GM12874 (cell line): Measurements from ENCODE around the gene TMPRSS9.

Experiments
- TF ChIP-seq, protein P1 (sequence below): IDR thresholded peaks from 2 replicates; pipeline ENCODE4 v1.5.1; 2011; ENCODE audit warnings: low read depth, mild to moderate bottlenecking, control low read depth, low read length, moderate library complexity; ENCODE audit not compliant: insufficient read depth

The TMPRSS9 gene

DNA sequence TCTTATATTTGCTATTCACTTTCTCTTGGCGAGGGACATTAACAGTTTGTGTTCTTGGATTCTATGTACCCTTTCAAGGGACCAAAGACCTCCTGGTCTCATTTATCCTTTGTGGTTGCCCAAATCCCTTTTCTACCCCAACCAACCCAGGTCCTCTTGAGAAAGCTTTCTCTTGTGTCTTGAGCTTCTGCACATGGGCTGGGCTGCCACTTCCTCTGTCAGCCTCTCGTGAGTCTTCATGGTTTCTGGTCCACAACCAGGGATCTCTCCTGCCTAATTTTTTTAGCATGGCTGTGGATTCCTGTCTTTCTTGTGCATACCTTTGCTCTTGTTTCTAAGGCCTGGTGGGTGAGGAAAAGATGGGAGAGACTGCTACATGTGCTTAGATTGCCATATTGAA lies 52.4 kb downstream of the TMPRSS9 start:
- TF ChIP-seq, protein P1, sequence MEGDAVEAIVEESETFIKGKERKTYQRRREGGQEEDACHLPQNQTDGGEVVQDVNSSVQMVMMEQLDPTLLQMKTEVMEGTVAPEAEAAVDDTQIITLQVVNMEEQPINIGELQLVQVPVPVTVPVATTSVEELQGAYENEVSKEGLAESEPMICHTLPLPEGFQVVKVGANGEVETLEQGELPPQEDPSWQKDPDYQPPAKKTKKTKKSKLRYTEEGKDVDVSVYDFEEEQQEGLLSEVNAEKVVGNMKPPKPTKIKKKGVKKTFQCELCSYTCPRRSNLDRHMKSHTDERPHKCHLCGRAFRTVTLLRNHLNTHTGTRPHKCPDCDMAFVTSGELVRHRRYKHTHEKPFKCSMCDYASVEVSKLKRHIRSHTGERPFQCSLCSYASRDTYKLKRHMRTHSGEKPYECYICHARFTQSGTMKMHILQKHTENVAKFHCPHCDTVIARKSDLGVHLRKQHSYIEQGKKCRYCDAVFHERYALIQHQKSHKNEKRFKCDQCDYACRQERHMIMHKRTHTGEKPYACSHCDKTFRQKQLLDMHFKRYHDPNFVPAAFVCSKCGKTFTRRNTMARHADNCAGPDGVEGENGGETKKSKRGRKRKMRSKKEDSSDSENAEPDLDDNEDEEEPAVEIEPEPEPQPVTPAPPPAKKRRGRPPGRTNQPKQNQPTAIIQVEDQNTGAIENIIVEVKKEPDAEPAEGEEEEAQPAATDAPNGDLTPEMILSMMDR, result no peak

DNA sequence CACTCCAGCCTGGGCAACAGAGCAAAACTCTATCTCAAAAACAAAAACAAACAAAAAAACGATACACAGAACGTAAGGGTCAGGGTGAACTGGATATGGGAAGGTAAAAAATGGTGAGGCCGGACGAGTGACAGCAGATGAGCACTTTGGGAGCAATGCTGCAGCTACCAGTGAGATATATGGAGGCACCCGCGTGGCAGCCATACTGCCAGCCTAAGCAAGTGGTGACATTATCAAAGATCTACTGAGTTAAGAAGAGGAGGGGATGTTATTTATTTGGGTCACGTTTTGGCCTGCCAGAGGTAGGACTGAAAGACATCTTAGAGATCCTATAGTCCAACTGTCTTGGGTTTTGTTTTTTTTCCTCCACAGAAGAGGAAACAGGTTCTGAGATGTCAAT lies 53.1 kb downstream of the TMPRSS9 start:
- TF ChIP-seq, protein P1, result no peak

DNA sequence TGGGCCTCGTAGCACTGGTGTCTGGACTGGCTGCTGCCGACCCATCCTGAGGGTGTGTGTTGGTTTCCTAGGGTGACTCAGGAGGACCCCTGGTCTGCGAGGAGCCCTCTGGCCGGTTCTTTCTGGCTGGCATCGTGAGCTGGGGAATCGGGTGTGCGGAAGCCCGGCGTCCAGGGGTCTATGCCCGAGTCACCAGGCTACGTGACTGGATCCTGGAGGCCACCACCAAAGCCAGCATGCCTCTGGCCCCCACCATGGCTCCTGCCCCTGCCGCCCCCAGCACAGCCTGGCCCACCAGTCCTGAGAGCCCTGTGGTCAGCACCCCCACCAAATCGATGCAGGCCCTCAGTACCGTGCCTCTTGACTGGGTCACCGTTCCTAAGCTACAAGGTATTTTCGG lies 53.6 kb downstream of the TMPRSS9 start:
- TF ChIP-seq, protein P1, result no peak

DNA sequence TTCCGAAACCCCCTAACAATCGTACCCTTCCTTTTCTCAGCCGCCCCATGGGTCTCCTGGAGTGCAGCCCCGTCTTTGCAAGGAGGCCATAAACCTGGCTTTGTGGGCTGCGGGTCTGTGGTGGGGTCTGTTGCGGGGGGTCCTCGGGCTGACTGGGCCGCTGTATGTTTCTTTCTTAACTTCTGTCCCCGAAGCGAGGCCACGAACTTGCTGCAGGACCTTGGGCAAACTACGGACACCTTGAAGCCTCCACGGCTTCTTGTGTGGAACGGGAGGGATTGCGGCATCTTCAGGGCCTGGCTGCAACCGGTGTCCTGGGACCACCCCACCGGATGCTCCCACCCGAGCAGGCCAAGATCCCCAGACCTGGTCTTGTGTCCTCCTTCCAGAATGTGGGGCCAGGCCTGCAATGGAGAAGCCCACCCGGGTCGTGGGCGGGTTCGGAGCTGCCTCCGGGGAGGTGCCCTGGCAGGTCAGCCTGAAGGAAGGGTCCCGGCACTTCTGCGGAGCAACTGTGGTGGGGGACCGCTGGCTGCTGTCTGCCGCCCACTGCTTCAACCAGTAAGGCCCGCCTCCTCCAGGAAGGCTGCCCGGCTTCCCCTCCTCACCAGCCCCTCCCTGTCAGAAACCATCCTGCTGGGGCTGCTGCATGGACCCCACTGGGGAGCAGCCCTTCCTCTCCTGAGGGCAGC lies 55.4 kb downstream of the TMPRSS9 start:
- TF ChIP-seq, protein P1, result no peak

DNA sequence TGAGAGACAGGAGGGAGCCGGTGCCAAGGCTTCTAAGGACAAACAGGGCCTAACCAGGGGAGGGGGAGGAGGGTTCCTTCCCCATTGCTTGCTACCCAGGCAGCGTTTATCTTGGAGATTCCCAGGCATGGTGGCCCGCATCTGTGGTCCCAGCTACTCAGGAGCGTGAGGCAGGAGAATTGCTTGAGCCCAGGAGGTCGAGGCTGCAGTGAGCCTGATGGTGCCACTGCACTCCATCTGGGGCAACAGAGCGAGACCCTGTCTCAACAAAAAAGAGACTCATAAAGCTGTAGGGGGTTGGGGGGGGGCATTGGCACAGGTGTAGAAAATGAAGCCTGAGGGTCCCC lies 55.9 kb downstream of the TMPRSS9 start:
- TF ChIP-seq, protein P1, result no peak

DNA sequence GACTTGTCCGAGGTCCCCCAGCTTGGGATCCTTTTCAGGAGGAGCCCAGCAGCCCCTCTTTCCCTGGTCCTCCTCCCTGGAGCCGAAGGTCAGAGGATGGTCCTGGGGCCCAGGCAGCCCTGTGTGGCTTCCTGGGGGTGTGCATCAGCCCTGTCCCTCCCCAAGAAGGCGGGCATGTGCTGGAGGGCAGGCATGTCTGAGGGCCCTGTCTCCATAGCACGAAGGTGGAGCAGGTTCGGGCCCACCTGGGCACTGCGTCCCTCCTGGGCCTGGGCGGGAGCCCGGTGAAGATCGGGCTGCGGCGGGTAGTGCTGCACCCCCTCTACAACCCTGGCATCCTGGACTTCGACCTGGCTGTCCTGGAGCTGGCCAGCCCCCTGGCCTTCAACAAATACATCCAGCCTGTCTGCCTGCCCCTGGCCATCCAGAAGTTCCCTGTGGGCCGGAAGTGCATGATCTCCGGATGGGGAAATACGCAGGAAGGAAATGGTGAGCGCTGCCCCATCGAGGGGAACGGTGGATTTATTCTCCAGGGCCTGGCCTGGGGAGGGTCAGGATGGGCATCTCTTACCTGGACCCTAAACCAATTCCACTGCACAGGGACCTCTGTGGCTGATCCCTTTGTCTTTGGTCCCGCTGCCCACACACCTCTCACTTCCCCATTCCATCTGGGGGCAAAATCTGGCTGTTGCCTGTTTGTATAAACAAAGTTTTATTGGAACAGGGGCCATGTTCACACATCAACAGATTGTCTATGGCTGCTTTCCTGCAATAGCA lies 56.4 kb downstream of the TMPRSS9 start:
- TF ChIP-seq, protein P1, result no peak

DNA sequence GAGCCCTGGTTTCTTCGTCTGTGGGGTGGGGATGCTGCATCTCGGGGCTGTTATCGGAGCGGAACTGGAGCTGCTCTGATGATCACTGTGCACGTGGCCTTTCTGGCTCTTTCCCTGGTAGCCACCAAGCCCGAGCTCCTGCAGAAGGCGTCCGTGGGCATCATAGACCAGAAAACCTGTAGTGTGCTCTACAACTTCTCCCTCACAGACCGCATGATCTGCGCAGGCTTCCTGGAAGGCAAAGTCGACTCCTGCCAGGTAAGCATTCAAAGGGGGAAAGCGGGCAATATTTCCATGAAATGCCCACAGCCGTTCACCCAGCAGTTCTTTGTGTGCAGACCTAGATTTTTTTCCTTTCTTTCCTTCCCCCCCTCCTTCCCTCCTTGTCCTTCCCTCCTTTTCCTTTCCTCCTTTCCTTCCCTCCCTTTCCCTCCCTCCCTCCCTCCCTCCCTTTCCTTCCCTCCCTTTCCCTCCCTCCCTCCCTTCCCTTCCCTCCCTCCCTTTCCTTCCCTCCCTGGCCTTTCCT lies 57.9 kb downstream of the TMPRSS9 start:
- TF ChIP-seq, protein P1, result no peak
